ENCODE measurements around the gene GPRC5C. TPM values are rescaled to one million over a fixed set of nuclear protein-coding genes. Genes with fewer than 3 reads are reported as not detected.

Gene GPRC5C
- total RNA-seq, 4 donors from 2014 or later: 62.5 to 263 (median 174) TPM

DNA sequence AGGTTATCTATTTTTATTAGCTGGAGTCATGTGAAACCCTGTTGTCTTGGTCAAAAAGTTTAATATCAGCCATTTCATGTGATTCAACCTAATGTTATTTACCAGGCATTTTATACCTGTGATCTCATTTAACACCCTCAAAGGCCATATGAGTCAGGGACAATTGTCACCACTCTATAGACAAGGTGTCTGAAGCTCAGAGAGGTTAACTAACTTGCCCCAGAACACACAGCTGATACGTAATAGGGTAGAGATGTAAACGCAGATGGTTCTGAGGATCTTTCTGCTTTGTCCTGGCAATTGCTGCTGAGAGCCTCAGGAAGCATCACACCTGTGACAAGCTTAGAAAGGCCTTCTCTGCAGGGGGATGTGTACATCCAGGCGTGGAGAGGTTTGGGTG is 39.5 kb downstream of the GPRC5C start:
- intact Hi-C loops (cut with DNase I; ENCODE audit: low total_unique reads): no loop called here
- peaks cover 22% of the 10 kb centered on the region for H3K27me3 ChIP-seq
- WGBS, 2 donors (ENCODE audit: low coverage in 1 of 2): 88 to 97% methylated on average over 3 of the region's 3 CpGs
- no peaks in the 10 kb centered on the region for H3K36me3 ChIP-seq
- H3K4me1 ChIP-seq: no peaks in the 10 kb centered on the region
- in situ Hi-C loops (cut with MboI; ENCODE audit: low pct_ligation_motif_present in 1 of 4, low pct_unique_long_range_greater_than_20kb in 1 of 4, low sequenced_read_pairs in 3 of 4): no loop called here
- no peak for DNase-seq
- no peak overlapping the region for H3K4me3 ChIP-seq
- H3K27ac ChIP-seq: no peak overlapping the region
- H3K9me3 ChIP-seq: no peaks in the 10 kb centered on the region
- TF ChIP-seq POLR2A (IDR thresholded peaks at IDR 0.05) (no peak), EP300 (IDR thresholded peaks at IDR 0.05; ENCODE audit: low read depth) (no peak), POLR2AphosphoS5 (IDR thresholded peaks at IDR 0.05) (no peak)
- TF ChIP-seq, protein P1, sequence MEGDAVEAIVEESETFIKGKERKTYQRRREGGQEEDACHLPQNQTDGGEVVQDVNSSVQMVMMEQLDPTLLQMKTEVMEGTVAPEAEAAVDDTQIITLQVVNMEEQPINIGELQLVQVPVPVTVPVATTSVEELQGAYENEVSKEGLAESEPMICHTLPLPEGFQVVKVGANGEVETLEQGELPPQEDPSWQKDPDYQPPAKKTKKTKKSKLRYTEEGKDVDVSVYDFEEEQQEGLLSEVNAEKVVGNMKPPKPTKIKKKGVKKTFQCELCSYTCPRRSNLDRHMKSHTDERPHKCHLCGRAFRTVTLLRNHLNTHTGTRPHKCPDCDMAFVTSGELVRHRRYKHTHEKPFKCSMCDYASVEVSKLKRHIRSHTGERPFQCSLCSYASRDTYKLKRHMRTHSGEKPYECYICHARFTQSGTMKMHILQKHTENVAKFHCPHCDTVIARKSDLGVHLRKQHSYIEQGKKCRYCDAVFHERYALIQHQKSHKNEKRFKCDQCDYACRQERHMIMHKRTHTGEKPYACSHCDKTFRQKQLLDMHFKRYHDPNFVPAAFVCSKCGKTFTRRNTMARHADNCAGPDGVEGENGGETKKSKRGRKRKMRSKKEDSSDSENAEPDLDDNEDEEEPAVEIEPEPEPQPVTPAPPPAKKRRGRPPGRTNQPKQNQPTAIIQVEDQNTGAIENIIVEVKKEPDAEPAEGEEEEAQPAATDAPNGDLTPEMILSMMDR (IDR thresholded peaks at IDR 0.05): no peak

DNA sequence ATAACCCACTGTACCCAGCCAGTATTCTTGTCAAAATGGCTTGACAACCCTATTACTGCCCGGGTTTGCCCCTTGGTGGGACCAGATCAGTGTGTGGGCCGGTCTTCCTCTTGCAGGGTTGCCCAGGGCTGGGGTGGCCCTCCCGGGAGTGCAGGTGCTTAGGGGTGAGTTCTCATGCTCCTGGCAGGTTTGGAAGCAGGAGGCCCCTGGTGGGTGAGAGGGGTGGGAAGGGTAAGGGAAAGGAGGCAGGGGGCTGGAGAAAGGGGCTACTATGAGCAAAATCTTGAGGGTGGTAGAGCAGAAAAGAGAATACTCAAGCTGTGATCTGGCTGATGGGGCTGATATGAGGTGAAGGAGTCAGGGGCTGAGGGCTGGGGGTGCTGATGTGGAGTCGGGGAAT is 41.0 kb downstream of the GPRC5C start:
- Histone ChIP-seq H3K9me3 (no peaks in the 10 kb centered on the region), H3K27me3 (peaks cover 13% of the 10 kb centered on the region), H3K36me3 (no peaks in the 10 kb centered on the region), H3K27ac (peak overlapping the region in 1 of 4 donors; percentile 5), H3K4me3 (no peak overlapping the region), H3K4me1 (no peaks in the 10 kb centered on the region)
- DNase-seq: no peak
- TF ChIP-seq POLR2AphosphoS5 (IDR thresholded peaks at IDR 0.05) (no peak), EP300 (IDR thresholded peaks at IDR 0.05; ENCODE audit: low read depth) (no peak), POLR2A (IDR thresholded peaks at IDR 0.05) (no peak)
- TF ChIP-seq, protein P1 (IDR thresholded peaks at IDR 0.05): no peak
- WGBS, 2 donors (ENCODE audit: low coverage in 1 of 2): 89% methylated on average over 4 of the region's 4 CpGs; no CpG with 5 or more reads in 1 of the 2 donors
- intact Hi-C loops (cut with DNase I; ENCODE audit: low total_unique reads) (no loop called here), in situ Hi-C loops (cut with MboI; ENCODE audit: low pct_ligation_motif_present in 1 of 4, low pct_unique_long_range_greater_than_20kb in 1 of 4, low sequenced_read_pairs in 3 of 4) (no loop called here)

DNA sequence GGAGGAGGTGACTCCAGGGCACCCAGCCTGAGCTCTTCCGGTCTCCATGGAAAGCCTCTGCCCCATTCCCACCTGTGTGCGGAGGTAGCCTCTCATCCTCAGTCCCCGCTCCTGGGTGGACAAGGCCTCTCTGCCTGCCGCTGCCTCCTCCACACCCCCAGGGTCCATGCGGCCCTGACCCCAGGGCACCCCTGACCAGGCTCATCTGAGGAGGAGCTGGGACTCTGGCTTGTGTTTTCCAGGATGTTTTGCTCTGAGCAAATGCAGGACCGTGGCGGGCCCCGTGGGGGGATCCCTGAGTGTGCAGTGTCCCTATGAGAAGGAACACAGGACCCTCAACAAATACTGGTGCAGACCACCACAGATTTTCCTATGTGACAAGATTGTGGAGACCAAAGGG is 41.4 kb downstream of the GPRC5C start:
- intact Hi-C loops (cut with DNase I; ENCODE audit: low total_unique reads) (no loop called here), in situ Hi-C loops (cut with MboI; ENCODE audit: low pct_ligation_motif_present in 1 of 4, low pct_unique_long_range_greater_than_20kb in 1 of 4, low sequenced_read_pairs in 3 of 4) (no loop called here)
- no peak overlapping the region for H3K4me3 ChIP-seq
- DNase-seq: no peak
- no peaks in the 10 kb centered on the region for H3K9me3 ChIP-seq
- no peaks in the 10 kb centered on the region for H3K4me1 ChIP-seq
- TF ChIP-seq, protein P1 (IDR thresholded peaks at IDR 0.05): no peak
- TF ChIP-seq POLR2AphosphoS5 (IDR thresholded peaks at IDR 0.05): no peak
- TF ChIP-seq EP300 (IDR thresholded peaks at IDR 0.05; ENCODE audit: low read depth): no peak
- 84% methylated on average over 8 of the region's 8 CpGs; no CpG with 5 or more reads in 1 of the 2 donors for WGBS, 2 donors (ENCODE audit: low coverage in 1 of 2)
- no peaks in the 10 kb centered on the region for H3K36me3 ChIP-seq
- H3K27me3 ChIP-seq: peaks cover 10% of the 10 kb centered on the region
- H3K27ac ChIP-seq: peak overlapping the region in 1 of 4 donors; percentile 5

DNA sequence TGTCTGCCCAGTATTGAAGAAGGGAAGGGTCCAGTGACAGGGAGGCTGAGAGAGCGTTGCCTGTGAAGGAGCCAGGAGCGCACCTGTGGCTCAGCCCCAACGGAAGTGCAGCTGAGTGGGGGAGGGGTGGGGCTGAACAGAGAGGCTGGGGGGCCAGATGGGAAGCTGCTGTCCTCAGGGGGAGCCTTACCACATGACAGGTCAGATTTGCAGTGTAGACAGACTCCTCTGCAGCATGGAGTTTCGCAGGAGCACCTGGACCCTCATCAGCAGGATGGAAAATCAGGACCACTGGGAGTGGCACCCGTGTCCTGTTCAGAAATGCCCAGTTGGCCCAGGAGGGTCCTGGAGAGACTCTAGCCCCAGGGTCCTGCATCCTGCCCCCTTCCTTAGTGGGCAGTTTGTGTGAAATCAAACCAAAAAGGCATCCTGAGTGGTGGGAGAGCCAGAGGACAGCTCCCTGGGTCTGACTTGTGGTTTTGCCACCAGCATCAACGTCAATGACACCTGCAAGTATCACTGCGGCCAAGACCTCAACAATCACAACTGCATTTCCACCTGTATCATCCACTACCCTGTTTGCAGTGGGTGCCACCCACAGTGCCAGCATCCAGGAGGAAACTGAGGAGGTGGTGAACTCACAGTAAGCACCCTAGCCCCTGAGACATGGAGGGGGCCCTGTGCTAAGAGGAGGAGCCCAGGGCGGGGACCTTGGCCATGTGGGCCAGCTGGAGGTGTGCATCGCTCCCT is 42.3 kb downstream of the GPRC5C start:
- DNase-seq: peak; percentile 54
- Histone ChIP-seq H3K9me3 (no peaks in the 10 kb centered on the region), H3K4me3 (no peak overlapping the region), H3K36me3 (no peaks in the 10 kb centered on the region), H3K27me3 (peaks cover 10% of the 10 kb centered on the region), H3K27ac (peak overlapping the region in 2 of 4 donors; percentile 17 to 25), H3K4me1 (peaks cover 0 to 3% (median 0%) of the 10 kb centered on the region in 4 donors)
- in situ Hi-C loops (cut with MboI; ENCODE audit: low pct_ligation_motif_present in 1 of 4, low pct_unique_long_range_greater_than_20kb in 1 of 4, low sequenced_read_pairs in 3 of 4): no loop called here
- TF ChIP-seq, protein P1 (IDR thresholded peaks at IDR 0.05): no peak
- no peak for TF ChIP-seq POLR2A (IDR thresholded peaks at IDR 0.05)
- TF ChIP-seq EP300 (IDR thresholded peaks at IDR 0.05; ENCODE audit: low read depth): no peak
- TF ChIP-seq POLR2AphosphoS5 (IDR thresholded peaks at IDR 0.05): no peak
- WGBS, 2 donors (ENCODE audit: low coverage in 1 of 2): 68% methylated on average over 9 of the region's 9 CpGs; no CpG with 5 or more reads in 1 of the 2 donors
- intact Hi-C loops (cut with DNase I; ENCODE audit: low total_unique reads): no loop called here

Data from transverse colon (tissue), 4 donors.